Germinal center (tissue), 1 donor: ENCODE measurements around the gene PIWIL4.

Experiments used
- DNase-seq: peaks from one replicate; pipeline ENCODE4 v3.0.0; 2012; ENCODE audit warnings: mixed read lengths, low spot score

The PIWIL4 gene

DNA sequence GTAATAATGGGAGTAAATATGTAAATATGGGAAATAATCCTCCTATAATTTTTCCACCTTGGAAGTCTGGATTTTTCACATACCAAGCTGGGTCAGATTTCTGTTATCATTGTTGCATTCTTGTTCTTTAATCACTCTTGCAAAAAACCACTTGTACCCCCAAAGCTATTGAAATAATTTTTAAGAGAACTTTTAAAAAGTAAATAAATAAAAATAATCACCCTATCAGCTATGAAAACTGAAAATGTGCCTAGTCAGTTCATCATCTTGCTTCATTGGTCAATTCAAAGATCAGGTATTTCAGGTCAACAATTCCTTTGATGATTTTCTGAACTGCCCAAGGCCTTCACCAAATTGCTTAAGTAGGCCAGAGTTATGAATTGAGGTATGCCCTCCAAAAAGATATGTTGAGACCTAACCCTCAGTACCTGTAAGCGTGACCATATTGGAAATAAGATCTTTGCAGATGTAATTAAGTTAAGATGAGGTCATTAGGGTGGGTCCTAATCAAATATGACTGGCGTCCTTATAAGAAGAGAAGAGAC lies 95.8 kb downstream of the PIWIL4 start:
- DNase-seq, result no peak

- DNase-seq, result no peak
Measured at GRCh38 chr11:94664346-94664745, 97.2 kb downstream of the PIWIL4 start.

GRCh38 chr11:94665116-94665659 lies 98.0 kb downstream of the PIWIL4 start:
- no peak for DNase-seq

- DNase-seq, result no peak
Measured at GRCh38 chr11:94666792-94667721, 99.9 kb downstream of the PIWIL4 start.

GRCh38 chr11:94668212-94668793 lies 101.1 kb downstream of the PIWIL4 start:
- no peak for DNase-seq

DNA sequence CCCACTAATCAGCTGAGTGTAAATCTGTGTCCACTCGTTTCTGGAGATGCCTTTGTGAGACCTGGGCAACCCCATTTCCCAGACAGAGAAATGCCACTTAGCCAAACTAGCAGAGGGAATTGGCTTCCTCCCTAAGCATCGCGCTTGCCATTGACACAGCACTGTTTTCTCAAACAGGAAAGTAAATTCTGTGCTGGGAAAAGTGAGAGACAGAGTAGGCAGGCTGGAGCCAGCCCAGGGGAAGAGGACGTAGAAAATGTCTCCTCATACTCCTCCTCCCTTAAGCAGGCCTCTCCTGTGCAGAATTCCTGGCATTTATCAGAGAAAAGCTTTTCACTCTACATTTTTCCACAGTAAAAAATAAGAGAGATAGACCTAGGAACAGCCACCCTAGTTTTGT lies 101.9 kb downstream of the PIWIL4 start:
- DNase-seq, result no peak
